Testis (tissue), 2 donors: ENCODE measurements around the gene HIPK4.

Experiments used
- CTCF ChIP-seq, 3 experiments: fragments of 450-650 bp in 2 of 3; fragments of 200-600 bp in 1 of 3; sonication (generic) in 1 of 3; IDR thresholded peaks; one replicate each; pipeline ENCODE4 v1.5.1; 2016 to 2019; ENCODE audit warnings: antibody characterized with exemption in 3 of 3, mild to moderate bottlenecking in 2 of 3, moderate library complexity in 1 of 3
- POLR2A ChIP-seq: fragments of 450-650 bp; IDR thresholded peaks from one replicate; pipeline ENCODE4 v1.6.1; 2017; ENCODE audit warnings: antibody characterized with exemption, mild to moderate bottlenecking, moderate library complexity

- no peak for TF ChIP-seq CTCF (IDR thresholded peaks at IDR 0.05)
- TF ChIP-seq POLR2A = no peak
Measured at GRCh38 chr19:40413291-40413845, 23.4 kb upstream of the HIPK4 start, which contains the start of gene PRX.
